H1 (cell line): ENCODE data around the gene SYDE2. TPM values are rescaled to one million over a fixed set of nuclear protein-coding genes. Genes with fewer than 3 reads are reported as not detected.

Experiments
- CTCF ChIA-PET: fragments of 300-600 bp; sonication (Branson Sonifier 250); formaldehyde crosslinking; loops from one replicate; lab custom pipeline; 2021; ENCODE audit not compliant: partially characterized antibody; lab: Charles Lee
- POLR2A ChIA-PET: fragments of 300-600 bp; sonication (Branson Sonifier 250); formaldehyde crosslinking; loops from one replicate; lab custom pipeline; 2021; ENCODE audit warnings: inconsistent platforms; ENCODE audit not compliant: partially characterized antibody; lab: Charles Lee
- DNase-seq, 2 experiments: peaks; one replicate each; pipeline versions ENCODE4 v3.0.0 to v3.0.0-alpha.2; 2010 to 2022; ENCODE audit warnings: low spot score in 2 of 2, low read depth in 1 of 2, mixed read lengths in 1 of 2
- FAIRE-seq: peaks from 2 replicates; lab custom pipeline; 2011; peaks lifted over from hg19 to GRCh38; lab: Jason Lieb, UNC
- H2AFZ ChIP-seq: 2 replicates; pipeline ENCODE4 v1.8.1; 2012; ENCODE audit warnings: low read length, inconsistent platforms
- H2AK5ac ChIP-seq: 2 replicates; pipeline ENCODE4 v1.6.1; 2013; ENCODE audit warnings: low read depth, low read length
- H2BK120ac ChIP-seq: replicated peaks from 2 replicates; pipeline ENCODE3; 2013; ENCODE audit warnings: low read depth, low read length, inconsistent platforms
- H2BK12ac ChIP-seq: 2 replicates; pipeline ENCODE4 v1.6.1; 2013; ENCODE audit warnings: low read depth, low read length
- H2BK15ac ChIP-seq: 2 replicates; pipeline ENCODE4 v1.6.1; 2013; ENCODE audit warnings: low read length
- H2BK20ac ChIP-seq: 2 replicates; pipeline ENCODE4 v1.6.1; 2013; ENCODE audit warnings: low read length
- H2BK5ac ChIP-seq: 2 replicates; pipeline ENCODE4 v1.6.1; 2013; ENCODE audit warnings: low read depth, low read length
- H3K14ac ChIP-seq: 2 replicates; pipeline ENCODE4 v1.6.1; 2013; ENCODE audit warnings: inconsistent platforms; ENCODE audit not compliant: insufficient read length
- H3K18ac ChIP-seq: 2 replicates; pipeline ENCODE4 v1.6.1; 2013; ENCODE audit warnings: low read length; ENCODE audit errors: extremely low read depth
- H3K23ac ChIP-seq: 2 replicates; pipeline ENCODE4 v1.6.1; 2013; ENCODE audit warnings: inconsistent platforms; ENCODE audit not compliant: insufficient read length
- H3K23me2 ChIP-seq: 2 replicates; pipeline ENCODE4 v1.6.1; 2013; ENCODE audit warnings: low read depth, low read length
- H3K27ac ChIP-seq: 2 replicates; pipeline ENCODE4 v1.6.1; 2011; ENCODE audit warnings: low read depth, low read length, inconsistent platforms
- H3K27me3 ChIP-seq, 4 experiments: replicated peaks in 1 of 4; 1 replicate in 1 of 4; 2 replicates in 3 of 4; pipeline versions ENCODE4 v1.6.1 to v1.8.1; 2011 to 2013; ENCODE audit warnings: low read length in 3 of 4, mild to moderate bottlenecking in 3 of 4, inconsistent platforms in 2 of 4, mixed read lengths in 2 of 4, moderate library complexity in 1 of 4; ENCODE audit not compliant: control insufficient read depth in 3 of 4, insufficient read depth in 3 of 4; ENCODE audit errors: extremely low read depth in 1 of 4
- H3K36me3 ChIP-seq, 4 experiments: 2 replicates each; pipeline versions ENCODE4 v1.6.1 to v1.8.1; 2011 to 2013; ENCODE audit warnings: mild to moderate bottlenecking in 4 of 4, low read length in 3 of 4, moderate library complexity in 2 of 4, control low read depth in 1 of 4, inconsistent platforms in 1 of 4; ENCODE audit not compliant: insufficient read depth in 4 of 4, control insufficient read depth in 2 of 4
- H3K4ac ChIP-seq: replicated peaks from 2 replicates; pipeline ENCODE3; 2013; ENCODE audit warnings: low read length, low read depth, mixed read lengths, inconsistent platforms; ENCODE audit not compliant: insufficient read length
- H3K4me1 ChIP-seq, 4 experiments: replicated peaks in 1 of 4; 1 replicate in 1 of 4; 2 replicates in 3 of 4; pipeline versions ENCODE4 v1.6.1 to v1.8.1; 2011 to 2013; ENCODE audit warnings: low read length in 3 of 4, inconsistent platforms in 2 of 4, mixed read lengths in 1 of 4; ENCODE audit not compliant: insufficient read depth in 4 of 4, control insufficient read depth in 3 of 4
- H3K4me2 ChIP-seq, 2 experiments: 2 replicates each; pipeline versions ENCODE4 v1.6.1 to v1.8.1; 2011 to 2013; ENCODE audit warnings: low read depth in 2 of 2, low read length in 2 of 2, control low read depth in 1 of 2, inconsistent platforms in 1 of 2, mild to moderate bottlenecking in 1 of 2; ENCODE audit not compliant: insufficient read depth in 1 of 2
- H3K4me3 ChIP-seq, 4 experiments: fragments of 200-600, 300-600 bp in 1 of 4; sonication (generic), shearing (Covaris generic), sonication (Bioruptor Twin) in 1 of 4; 2 replicates each; pipeline versions ENCODE4 v1.5.1 to v1.8.1; 2011 to 2016; ENCODE audit warnings: low read length in 4 of 4, low read depth in 3 of 4, control low read depth in 2 of 4, inconsistent platforms in 2 of 4, mild to moderate bottlenecking in 2 of 4, mixed read lengths in 1 of 4, moderate library complexity in 1 of 4; ENCODE audit not compliant: insufficient read depth in 2 of 4; ENCODE audit errors: extremely low read depth in 1 of 4
- H3K56ac ChIP-seq: replicated peaks from 2 replicates; pipeline ENCODE3; 2013; ENCODE audit warnings: low read depth, mild to moderate bottlenecking, mixed read lengths, low read length, inconsistent platforms; ENCODE audit not compliant: insufficient read length
- H3K79me1 ChIP-seq: 2 replicates; pipeline ENCODE4 v1.6.1; 2013; ENCODE audit warnings: low read depth, low read length, control low read depth
- H3K79me2 ChIP-seq, 2 experiments: 2 replicates each; pipeline versions ENCODE4 v1.6.1 to v1.8.1; 2012 to 2013; ENCODE audit warnings: low read length in 2 of 2, mild to moderate bottlenecking in 2 of 2, inconsistent platforms in 1 of 2; ENCODE audit not compliant: insufficient read depth in 2 of 2, control insufficient read depth in 1 of 2
- H3K9ac ChIP-seq, 4 experiments: replicated peaks in 1 of 4; 1 replicate in 1 of 4; 2 replicates in 3 of 4; pipeline versions ENCODE4 v1.6.1 to v1.8.1; 2011 to 2013; ENCODE audit warnings: low read depth in 3 of 4, low read length in 3 of 4, control low read depth in 2 of 4, mild to moderate bottlenecking in 2 of 4, moderate library complexity in 2 of 4, inconsistent platforms in 1 of 4; ENCODE audit errors: extremely low read depth in 1 of 4
- H3K9me3 ChIP-seq, 2 experiments: 2 replicates each; pipeline versions ENCODE4 v1.6.1 to v1.8.1; 2012 to 2013; ENCODE audit warnings: mild to moderate bottlenecking in 2 of 2, moderate library complexity in 2 of 2, control low read depth in 1 of 2, inconsistent platforms in 1 of 2, low read depth in 1 of 2, low read length in 1 of 2, mixed read lengths in 1 of 2; ENCODE audit not compliant: insufficient read depth in 2 of 2
- H4K20me1 ChIP-seq, 2 experiments: replicated peaks in 1 of 2; 2 replicates each; pipeline versions ENCODE3 to v1.8.1; 2011 to 2013; ENCODE audit warnings: inconsistent platforms in 2 of 2, low read length in 2 of 2, mild to moderate bottlenecking in 1 of 2; ENCODE audit not compliant: insufficient read depth in 2 of 2, control insufficient read depth in 1 of 2
- H4K5ac ChIP-seq: 2 replicates; pipeline ENCODE4 v1.6.1; 2013; ENCODE audit warnings: low read length, low read depth, mixed read lengths, inconsistent platforms; ENCODE audit not compliant: insufficient read length
- H4K8ac ChIP-seq: 2 replicates; pipeline ENCODE4 v1.8.0; 2013; ENCODE audit warnings: mild to moderate bottlenecking, moderate library complexity, low read length, inconsistent platforms; ENCODE audit not compliant: insufficient read depth; ENCODE audit errors: extremely low read depth
- H4K91ac ChIP-seq: replicated peaks from 2 replicates; pipeline ENCODE3; 2013; ENCODE audit warnings: low read length, mixed read lengths, inconsistent platforms; ENCODE audit not compliant: insufficient read length
- CTCF ChIP-seq, 3 experiments: IDR thresholded peaks; 1 replicate in 2 of 3; 2 replicates in 1 of 3; pipeline versions ENCODE4 v1.5.1 to v1.6.1; 2011; ENCODE audit warnings: low read length in 3 of 3, mild to moderate bottlenecking in 3 of 3, inconsistent platforms in 2 of 3, low read depth in 1 of 3, moderate library complexity in 1 of 3; ENCODE audit not compliant: insufficient read depth in 1 of 3; ENCODE audit errors: control extremely low read depth in 1 of 3
- SP1 ChIP-seq: IDR thresholded peaks from 2 replicates; pipeline ENCODE4 v1.6.1; 2011; ENCODE audit warnings: low read depth, low read length
- TAF7 ChIP-seq: optimal IDR thresholded peaks from 2 replicates; pipeline ENCODE3; 2011; ENCODE audit warnings: low read depth, mild to moderate bottlenecking, inconsistent platforms, low read length, moderate library complexity, borderline replicate concordance
- TEAD4 ChIP-seq: IDR thresholded peaks from 2 replicates; pipeline ENCODE4 v1.6.1; 2012; ENCODE audit warnings: low read depth, low read length, inconsistent platforms, mixed read lengths
- polyA plus RNA-seq, 7 experiments: library from polyadenylated mRNA; depleted of rRNA in 3 of 7; stranded (reverse) in 5 of 7; unstranded in 2 of 7; fragments of >200 nt in 5 of 7; fragments of 200-250 nt in 2 of 7; gene quantifications; 1 replicate in 5 of 7; 2 replicates in 1 of 7; 4 replicates in 1 of 7; pipeline versions ENCODE4 v1.2.1 to v1.2.3, GENCODE V29; 2011 to 2013; ENCODE audit warnings: missing spikeins in 2 of 7, mixed read lengths in 2 of 7
- total RNA-seq: library from RNA; stranded (reverse); fragmentation: NEBNext Ultra II Directional; extraction: Animal tissue kit (Norgen Biotek cat#: 25700); gene quantifications from 2 replicates; pipeline ENCODE4 v1.2.1, GENCODE V29; 2021

SYDE2 gene
- total and polyA plus RNA-seq, 2 of the 8 experiments (the other 6 are each of a cell fraction or from before 2014, with no cell fraction given): 1.6 to 14.6 TPM

- Histone ChIP-seq H3K4me1 (peaks cover 3 to 14% (median 10%) of the 10 kb centered on the region in 4 experiments; a peak in 5 of 7 replicates), H3K4me2 (no peak overlapping the region), H3K18ac (no peak overlapping the region), H3K14ac (no peak overlapping the region), H3K27ac (no peak overlapping the region), H3K23ac (no peak overlapping the region), H3K9ac (no peak overlapping the region), H4K20me1 (no peaks in the 10 kb centered on the region), H2AFZ (no peak overlapping the region), H2BK5ac (no peak overlapping the region), H2BK20ac (no peak overlapping the region), H2AK5ac (no peak overlapping the region), H3K4me3 (no peak overlapping the region), H3K79me2 (no peaks in the 10 kb centered on the region), H3K27me3 (no peaks in the 10 kb centered on the region), H2BK15ac (no peak overlapping the region), H4K91ac (no peak overlapping the region), H3K9me3 (no peaks in the 10 kb centered on the region), H3K56ac (no peak overlapping the region), H3K79me1 (no peaks in the 10 kb centered on the region), H3K4ac (no peak overlapping the region), H4K5ac (no peak overlapping the region), H3K23me2 (no peaks in the 10 kb centered on the region), H4K8ac (no peak overlapping the region), H3K36me3 (no peaks in the 10 kb centered on the region), H2BK12ac (no peak overlapping the region), H2BK120ac (no peak overlapping the region)
- DNase-seq (no peak), FAIRE-seq (no peak)
- TF ChIP-seq TEAD4 (peak; percentile 92), TAF7 (no peak), CTCF (IDR thresholded peaks at IDR 0.05; ENCODE audit: control extremely low read depth in 1 of 3, insufficient read depth in 1 of 3, low read depth in 1 of 3, low read length in 3 of 3) (peak in 1 of 3 experiments; percentile 29; a peak in 1 of 4 replicates), SP1 (no peak)
- POLR2A ChIA-PET: no interaction called here
- CTCF ChIA-PET: interaction anchor here (1.0 kb wide), 1 partner anchor 13 kb away, joined by 3 read pairs; no protein-coding TSS in a partner anchor
Measured at GRCh38 chr1:85146972-85147359, 53.9 kb downstream of the SYDE2 start.
